A172 (cell line): ENCODE measurements around the gene CLEC4G. TPM values are rescaled to one million over a fixed set of nuclear protein-coding genes. Genes with fewer than 3 reads are reported as not detected.
A peak's percentile ranks its signal among the peaks of the same experiment; 100 is the strongest.
"Not testable (repeated sequence)": the region's sequence is repeated elsewhere in the genome, so short reads cannot be mapped to it uniquely, and the experiment has no call there.

Experiments used
- DNase-seq: peaks from one replicate; pipeline ENCODE4 v3.0.0-alpha.2; 2015; ENCODE audit warnings: low spot score
- total RNA-seq: library from RNA; depleted of rRNA; stranded (reverse); fragments of >200 nt; shearing (Covaris generic); gene quantifications from 2 replicates; pipeline ENCODE4 v1.2.3, GENCODE V29; 2014; rRNA removed

Gene CLEC4G, protein sequence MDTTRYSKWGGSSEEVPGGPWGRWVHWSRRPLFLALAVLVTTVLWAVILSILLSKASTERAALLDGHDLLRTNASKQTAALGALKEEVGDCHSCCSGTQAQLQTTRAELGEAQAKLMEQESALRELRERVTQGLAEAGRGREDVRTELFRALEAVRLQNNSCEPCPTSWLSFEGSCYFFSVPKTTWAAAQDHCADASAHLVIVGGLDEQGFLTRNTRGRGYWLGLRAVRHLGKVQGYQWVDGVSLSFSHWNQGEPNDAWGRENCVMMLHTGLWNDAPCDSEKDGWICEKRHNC
- not detected in 2 replicates for total RNA-seq

DNA sequence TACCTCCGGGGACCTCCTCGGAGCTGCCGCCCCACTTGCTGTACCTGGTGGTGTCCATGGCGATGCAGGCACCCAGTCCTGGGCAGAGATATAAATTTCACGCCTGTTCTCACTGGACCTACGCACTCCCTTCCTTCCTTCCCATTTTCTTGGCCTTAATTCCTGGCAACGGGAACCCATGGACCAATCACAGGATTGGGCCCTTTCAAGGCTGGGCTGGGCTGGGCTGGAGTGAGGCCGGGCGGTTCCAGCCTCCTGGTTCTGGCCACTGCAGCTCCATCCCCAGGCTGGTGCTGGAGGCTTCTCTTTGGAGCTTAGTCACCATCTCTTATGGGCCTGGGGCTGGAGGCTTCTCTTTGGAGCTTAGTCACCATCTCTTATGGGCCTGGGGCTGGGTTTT, at the start of gene CLEC4G:
TSS of gene CLEC4G (minus strand) at position 66 of the 400 bp plus-strand sequence. CDS start at position 58, 8 bp downstream.
- DNase-seq, result no peak

DNA sequence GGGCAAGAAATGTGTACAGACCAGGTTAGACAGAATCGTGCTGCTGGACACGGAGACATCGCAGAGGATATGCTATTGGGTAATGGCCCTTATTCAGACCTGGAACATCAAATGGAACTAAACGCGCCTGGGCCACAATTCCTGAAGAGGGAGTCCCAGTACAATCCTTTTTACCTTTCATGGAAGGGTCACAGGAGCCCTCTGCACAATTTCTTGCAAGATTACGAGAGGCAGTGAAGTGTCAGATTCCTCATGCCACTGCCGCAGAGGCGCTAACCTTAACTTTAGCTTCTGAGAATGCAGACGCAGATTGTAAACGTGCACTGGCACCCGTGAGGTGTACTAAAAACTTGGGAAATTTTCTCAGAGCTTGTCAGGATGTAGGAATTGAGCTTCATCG, 49.2 kb upstream of the CLEC4G start:
- DNase-seq, result no peak

DNA sequence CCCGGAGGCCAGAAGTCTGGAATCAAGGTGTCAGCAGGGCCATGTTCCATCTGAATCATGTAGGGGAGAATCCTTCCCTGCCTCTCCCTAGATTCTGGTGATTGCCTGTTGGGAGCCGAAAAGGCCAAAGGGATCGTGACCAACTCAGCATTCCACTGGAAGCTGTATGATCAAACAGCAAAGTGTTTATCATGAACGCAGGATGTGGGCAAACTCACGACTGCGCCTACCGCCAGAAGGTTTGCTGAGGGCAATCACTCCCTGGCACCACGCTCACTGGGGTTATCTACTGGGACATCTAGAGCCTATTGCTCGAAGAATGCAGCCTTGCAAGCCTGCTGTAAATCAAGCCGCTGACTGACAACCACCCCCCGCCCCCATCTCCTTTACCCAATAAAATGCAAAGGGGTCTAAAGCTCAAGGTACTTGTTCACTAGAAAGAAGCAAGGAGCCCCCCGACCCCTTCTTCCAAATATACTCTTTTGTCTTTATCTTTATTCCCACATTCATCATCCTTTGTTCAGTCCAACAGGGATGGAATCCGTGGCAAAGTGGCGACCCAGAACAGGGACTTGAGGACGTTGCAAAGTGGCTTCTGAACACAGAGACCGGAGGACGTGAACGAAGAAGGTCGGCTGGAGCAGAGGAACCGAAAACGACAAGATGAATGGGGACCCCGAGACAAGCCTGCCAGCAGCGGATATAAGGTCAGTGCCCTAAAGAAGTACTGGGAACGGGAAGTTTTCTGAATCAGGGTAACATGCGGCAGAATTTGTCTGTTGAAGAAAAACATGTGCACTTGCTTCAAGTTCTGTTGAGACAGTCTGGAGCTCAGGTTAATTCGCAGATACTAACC, 47.9 kb upstream of the CLEC4G start:
- DNase-seq, result peak; percentile 56

DNA sequence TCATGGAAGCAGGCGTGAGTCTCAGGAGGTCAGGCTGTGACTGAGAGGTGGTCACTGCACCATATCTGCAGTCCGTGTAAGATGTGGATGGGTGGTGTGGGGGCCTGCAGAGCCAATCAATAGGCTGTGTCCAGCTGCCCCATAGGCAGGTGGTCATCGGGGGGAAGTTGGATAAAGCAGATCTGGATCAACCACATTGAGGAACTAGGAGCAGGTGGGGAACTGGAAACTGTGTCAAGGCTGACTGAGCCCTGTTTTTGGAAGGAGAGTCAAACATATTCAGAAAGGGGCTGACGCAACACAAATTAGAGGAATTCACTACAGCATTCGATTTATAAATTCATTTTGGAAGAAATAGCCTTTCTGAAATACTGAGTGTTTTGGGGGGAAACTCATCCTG, 46.2 kb upstream of the CLEC4G start:
- no peak for DNase-seq

DNA sequence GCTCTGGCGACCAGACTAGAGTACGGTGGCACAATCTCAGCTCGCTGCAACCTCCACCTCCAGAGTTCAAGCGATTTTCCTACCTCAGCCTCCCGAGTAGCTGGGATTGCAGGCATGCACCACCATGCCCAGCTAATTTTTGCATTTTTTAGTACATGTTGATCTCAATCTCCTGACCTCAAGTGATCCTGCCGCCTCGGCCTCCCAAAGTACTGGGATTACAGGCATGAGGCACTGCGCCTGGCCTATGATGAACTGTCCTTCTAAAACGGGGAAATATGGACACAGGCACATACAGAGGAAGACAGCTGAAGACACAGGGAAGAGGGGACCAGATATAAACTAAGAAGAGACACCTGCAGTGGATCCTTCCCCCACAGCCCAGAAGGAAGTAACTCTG, 43.9 kb upstream of the CLEC4G start:
- no peak for DNase-seq

DNA sequence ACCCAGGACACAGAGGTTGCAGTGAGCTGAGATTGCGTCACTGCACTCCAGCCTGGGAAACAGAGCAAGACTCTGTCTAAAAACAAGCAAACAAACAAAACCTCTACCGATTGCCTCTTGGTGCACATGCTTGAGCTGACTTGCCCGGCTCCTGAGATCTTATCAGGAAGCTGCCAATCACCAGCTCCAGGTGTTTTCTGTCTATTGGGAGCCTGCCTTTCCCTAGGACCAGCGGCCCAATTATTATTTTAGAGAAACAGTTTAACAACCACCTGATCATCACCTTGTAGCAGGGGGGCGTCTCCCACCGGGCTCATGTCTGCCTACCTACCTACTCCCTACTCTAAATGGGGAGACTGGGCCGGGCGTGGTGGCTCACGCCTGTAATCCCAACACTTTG, 41.9 kb upstream of the CLEC4G start:
- DNase-seq, result no peak

DNA sequence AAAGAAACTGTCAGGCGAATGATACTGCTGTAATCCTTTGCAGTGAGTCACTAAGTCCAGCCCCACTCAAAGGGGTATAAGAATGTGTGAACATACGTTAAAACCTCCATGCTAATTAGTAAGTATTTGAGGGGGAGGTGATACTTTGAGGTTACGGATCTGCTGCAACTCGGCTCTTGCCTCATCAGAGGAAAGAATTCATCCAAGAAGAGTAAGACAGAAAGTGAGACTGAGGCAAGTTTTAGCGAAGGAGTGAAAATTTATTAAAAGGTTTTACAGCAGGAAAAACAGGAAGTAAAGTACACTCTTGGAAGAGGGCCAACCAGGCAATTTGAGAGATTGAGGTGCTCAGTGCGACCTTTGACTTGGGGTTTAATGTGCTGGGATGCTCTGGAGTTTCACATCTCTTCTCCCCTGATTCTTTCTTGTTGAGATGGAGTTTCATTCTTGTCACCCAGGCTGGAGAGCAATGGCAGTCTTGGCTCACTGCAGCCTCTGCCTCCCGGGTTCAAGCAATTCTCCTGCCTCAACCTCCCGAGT, 40.9 kb upstream of the CLEC4G start:
- peak; percentile 68 for DNase-seq

DNA sequence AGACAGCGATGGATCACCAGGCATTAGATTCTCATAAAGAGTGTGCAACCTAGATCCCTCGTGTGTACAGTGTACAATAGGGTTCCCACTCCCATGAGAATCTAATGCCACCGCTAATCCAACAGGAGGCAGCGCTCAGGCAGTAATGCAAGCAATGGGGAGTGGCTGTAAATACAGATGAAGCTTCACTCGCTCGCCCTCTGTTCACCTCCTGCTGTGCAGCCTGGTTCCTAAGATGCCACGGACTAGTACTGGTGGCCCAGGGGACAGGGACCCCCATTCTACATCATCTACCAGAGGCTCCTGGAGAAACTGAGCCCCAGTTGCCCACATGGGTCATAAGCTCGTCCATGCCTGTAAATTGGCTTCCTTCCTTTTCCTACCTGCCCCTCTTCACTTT, 39.2 kb upstream of the CLEC4G start:
- DNase-seq, result no peak

DNA sequence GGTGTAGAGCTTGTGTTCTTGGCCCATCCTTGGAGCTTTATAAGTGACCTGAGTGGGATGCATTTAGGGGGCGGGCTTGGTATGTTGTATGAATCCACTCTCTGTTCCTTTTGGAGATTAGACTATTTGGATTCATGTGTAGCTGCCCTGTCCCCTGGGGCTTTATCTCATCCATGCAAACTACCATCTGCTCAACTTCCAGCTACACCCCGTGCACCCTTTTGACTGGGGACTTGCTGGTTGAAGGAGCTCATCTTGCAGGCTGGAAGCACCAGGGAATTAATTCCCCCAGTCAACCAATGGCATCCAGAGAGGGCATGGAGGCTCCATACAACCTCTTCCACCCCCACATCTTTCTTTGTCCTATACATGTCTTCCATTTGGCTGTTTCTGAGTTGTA, 37.3 kb upstream of the CLEC4G start:
- DNase-seq, result no peak

DNA sequence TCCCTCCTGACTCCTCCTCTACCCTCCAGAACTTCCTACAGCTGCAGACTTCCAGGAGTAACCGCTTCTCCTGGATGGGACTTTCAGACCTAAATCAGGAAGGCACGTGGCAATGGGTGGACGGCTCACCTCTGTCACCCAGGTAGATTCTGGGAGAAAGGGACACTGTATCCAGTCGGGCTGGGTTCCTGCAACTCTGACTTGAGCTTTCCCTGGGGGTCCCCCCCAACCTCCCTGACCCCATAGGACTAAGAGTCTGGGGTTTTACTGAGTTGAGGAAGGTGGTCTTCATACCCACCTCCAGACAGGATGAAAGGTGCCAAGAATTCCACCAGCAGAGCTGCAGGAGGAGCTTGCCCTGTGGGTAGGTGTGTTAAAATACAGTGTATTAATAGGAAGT, 35.6 kb upstream of the CLEC4G start:
- DNase-seq, result no peak

DNA sequence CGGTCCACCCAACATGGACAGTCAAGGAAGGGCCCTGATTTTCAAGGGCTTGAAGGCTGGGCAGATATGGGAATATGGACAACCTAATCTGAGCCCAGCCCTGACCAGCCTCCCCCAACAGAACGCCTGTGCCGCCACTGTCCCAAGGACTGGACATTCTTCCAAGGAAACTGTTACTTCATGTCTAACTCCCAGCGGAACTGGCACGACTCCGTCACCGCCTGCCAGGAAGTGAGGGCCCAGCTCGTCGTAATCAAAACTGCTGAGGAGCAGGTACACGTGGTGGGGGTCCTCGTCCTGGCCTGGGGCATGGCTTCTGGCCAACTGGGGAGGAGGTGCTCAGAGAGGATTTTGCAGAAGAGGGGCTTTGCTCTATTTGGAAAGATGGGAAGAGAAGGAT, 34.6 kb upstream of the CLEC4G start:
- no peak for DNase-seq

DNA sequence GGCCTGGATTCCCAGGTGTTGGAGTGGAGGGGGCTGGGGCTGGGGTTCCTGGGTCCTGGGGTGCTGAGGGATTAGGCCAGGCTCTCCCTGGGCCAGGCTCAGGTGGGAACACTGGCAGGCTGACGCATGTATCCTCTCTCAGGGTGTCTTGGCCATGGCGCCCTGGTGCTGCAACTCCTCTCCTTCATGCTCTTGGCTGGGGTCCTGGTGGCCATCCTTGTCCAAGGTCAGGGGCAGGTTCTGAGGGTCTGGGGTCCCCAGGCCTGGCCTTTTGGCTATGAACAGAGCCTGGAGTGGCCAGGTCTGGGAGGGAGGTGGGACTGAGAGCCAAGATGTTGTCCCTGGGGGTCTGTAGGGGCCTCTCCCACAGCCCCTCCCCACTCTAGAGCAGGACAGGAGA, 33.1 kb upstream of the CLEC4G start:
- DNase-seq, result not testable (repeated sequence)

DNA sequence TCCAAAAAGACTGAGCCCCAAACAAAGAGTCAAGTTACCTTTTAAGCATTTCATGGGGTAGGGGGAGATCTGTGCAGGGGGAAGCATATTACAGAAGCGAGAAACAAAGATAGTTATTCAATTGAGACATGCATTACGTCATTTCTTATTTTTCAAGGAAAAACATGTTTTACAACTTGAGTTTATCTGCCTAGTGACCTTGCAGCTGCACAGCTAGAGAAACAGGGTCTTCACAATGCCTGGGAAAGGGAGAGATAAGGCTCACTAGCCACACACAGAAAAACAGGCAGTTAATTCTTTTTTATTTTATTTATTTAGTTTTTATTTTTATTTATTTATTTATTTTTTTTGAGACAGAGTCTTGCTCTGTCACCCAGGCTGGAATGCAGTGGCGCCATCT, 32.2 kb upstream of the CLEC4G start:
- not testable (repeated sequence) for DNase-seq

DNA sequence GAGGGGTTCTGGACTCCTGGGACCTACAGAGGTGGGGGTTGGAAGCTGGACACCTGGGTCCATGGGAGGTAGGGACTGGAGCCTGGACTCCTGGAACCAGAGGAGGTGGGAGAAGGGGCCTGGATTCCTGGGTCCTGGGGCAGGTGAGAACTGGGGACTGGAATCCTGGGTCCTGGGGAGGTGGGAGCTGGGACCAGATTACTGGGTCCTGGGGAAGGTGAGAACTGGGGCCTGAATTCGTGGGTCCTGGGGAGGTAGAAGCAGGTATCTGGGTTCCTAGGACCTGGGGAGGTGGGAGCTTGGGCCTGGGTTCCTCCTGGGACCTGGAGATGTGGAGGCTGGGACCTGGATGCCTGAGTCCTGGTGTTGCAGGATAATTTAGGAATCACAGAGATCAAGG, 31.8 kb upstream of the CLEC4G start:
- no peak for DNase-seq

DNA sequence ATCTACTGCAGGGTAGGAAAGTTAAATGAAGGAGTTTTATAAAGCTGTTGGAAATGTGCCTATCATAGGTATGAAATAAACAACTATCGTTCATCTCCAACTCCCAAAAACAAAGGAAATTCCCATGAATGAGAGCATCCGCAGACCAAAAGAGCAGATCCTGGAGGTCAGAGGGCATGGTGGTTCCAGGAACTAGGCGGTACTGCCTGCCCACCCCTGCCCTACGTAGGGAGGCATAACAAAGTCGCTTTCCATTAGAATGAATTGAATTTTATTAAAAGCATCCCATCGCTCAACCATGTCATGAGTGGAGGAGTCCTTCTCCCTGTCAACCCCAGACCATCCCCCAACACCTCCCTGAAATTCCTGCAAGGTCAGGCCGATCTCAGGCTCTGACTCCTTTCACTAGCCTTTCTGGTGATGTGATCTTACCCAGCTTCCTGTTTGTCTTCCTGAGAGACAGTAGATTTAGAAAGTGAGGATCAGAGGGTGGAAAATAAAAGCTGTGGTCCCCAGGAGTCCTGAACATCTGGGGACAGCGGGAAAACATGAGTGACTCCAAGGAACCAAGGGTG, 30.9 kb upstream of the CLEC4G start, which contains the start of gene CLEC4M:
TSS of gene CLEC4M (plus strand) at position 525 of the 575 bp plus-strand sequence. CDS start at position 549, 24 bp downstream.
- DNase-seq, result no peak

DNA sequence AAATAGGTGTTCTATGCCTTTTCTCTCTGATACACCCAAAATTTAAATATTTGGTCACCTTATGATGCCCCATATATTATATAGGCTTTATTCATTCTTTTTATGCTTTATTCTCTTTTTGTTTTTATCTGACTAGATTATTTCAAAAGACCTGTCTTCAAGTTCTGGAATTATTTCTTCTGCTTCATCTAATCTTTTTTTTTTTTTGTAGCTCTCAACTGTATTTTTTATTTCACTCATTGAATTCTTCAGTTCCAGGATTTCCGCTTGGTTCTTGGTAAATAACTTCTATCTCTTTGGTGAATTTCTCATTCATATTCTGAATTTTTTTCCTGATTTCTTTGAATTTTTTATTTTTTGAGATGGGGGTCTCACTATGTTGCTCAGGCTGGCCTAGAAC, 27.2 kb upstream of the CLEC4G start:
- no peak for DNase-seq

DNA sequence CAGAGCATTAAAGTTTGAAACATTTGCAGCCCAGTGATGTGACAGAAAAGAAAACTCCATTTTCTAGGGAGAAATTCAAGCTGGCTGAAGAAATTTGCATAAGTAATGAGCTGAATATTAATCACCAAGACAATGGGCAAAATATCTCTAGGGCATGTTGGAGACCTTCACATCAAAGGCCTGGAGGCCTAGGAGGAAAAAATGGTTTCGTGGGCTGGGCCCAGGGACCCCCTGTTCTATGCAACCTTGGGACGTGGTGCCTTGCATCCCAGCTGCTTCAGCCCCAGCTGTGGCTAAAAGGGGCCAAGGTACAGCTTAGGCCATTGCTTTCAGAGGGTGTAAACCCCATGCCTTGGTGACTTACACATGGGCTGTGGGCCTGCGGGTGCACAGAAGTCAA, 25.4 kb upstream of the CLEC4G start:
- DNase-seq, result no peak

DNA sequence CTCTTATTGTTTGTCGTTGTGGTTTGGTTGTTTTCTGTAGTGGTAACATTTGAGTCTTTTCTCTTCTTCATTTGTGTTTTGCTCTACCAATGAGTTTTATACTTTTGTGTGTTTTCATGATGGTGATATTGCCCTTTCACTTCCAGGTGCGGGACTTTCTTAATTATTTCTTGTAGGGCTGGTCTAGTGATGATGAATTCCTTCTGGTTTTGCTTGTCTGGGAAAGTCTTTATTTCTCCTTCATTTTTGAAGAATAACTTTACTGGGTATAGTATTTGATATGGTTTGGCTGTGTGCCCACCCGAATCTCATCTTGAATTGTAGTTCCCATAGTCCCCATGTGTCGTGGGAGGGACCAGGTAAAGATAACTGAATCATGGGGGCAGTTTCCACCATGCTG, 24.3 kb upstream of the CLEC4G start:
- no peak for DNase-seq

DNA sequence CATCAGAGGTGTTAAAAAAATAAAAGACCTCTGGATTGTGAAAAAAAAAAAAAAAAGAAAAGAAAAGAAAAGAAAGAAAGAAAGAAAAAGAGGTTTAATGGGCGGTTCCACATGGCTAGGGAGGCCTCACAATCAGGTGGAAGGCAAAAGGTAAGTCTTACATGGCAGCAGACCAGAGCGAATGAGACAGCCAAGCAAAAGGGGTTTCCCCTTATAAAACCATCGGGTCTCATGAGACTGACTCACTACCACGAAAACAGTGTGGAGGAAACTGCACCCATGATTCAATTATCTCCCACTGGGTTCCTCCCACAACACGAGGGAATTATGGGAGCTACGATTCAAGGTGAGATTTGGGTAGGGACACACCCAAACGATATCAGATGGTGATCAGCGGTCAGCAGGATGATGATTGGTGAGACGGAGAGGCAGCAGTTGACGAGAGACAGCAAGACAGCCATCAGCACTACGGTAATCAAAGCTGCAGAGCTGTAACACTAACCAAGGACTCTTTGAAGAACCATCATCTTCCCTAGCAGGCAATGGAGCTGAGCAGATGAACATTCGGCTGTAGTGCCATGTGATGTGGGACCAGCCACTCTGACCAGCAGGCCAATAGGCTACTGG, 19.4 kb upstream of the CLEC4G start:
- DNase-seq, result peak; percentile 85

DNA sequence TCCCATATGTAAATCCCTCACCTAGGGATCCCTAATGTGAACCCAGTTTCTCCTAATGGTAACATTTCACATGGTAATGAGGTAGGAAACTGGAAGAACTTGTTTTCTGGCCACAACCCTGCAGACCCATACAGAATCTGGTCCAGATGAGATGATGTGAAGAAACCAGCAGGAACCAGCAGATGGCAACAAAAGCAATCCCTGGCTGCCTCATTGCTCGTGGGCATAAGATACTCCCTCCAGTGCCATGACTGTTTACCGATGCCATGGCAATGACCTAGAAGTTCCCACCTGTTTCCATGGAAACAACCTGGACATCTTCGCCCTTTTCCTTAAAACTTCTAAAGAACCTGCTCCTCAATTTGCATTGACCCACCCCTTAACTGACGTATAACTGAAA, 16.8 kb upstream of the CLEC4G start:
- DNase-seq, result peak; percentile 11

DNA sequence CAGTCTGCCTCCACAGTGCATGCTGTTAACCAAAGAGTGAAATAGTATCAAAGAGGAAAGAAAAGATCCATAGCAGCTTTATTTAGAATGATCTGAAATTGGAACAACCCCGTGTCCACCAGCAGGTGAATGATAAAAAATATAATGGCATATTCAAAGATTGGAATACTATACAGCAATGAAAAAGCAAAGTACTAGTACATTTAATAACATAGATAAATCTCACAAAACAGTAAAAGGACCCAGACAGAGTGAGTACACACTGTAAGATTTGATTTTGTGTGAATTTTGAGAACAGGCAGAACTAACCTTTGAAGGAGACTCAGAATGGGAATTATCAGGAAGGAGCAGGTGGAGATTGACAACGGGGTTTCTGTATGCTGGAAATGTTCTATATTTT, 16.3 kb upstream of the CLEC4G start:
- DNase-seq, result no peak
